Trophoblast cell (in vitro differentiated cells and primary cell): ENCODE data around the gene SPEG.
A peak's percentile ranks its signal among the peaks of the same experiment; 100 is the strongest.

Source experiments
- DNase-seq, 2 donors: peaks; one replicate each; pipeline ENCODE4 v3.0.0-alpha.2; 2016
- H2AFZ ChIP-seq: 2 replicates; pipeline ENCODE4 v1.6.1; 2013; ENCODE audit warnings: low read length, moderate library complexity, mild to moderate bottlenecking; ENCODE audit not compliant: insufficient read depth, poor library complexity
- H2AK5ac ChIP-seq: 2 replicates; pipeline ENCODE4 v1.6.1; 2013; ENCODE audit warnings: mild to moderate bottlenecking, low read length
- H2BK120ac ChIP-seq: 2 replicates; pipeline ENCODE4 v1.6.1; 2013; ENCODE audit warnings: low read length, mild to moderate bottlenecking, moderate library complexity; ENCODE audit not compliant: insufficient read depth, poor library complexity
- H2BK12ac ChIP-seq: 2 replicates; pipeline ENCODE4 v1.6.1; 2013; ENCODE audit warnings: mild to moderate bottlenecking, low read length, moderate library complexity
- H2BK5ac ChIP-seq: 2 replicates; pipeline ENCODE4 v1.6.1; 2013; ENCODE audit warnings: low read length, low read depth, moderate library complexity, mild to moderate bottlenecking; ENCODE audit not compliant: poor library complexity
- H3K14ac ChIP-seq: 2 replicates; pipeline ENCODE4 v1.6.1; 2013; ENCODE audit warnings: mild to moderate bottlenecking, low read length
- H3K18ac ChIP-seq: 2 replicates; pipeline ENCODE4 v1.6.1; 2013; ENCODE audit warnings: mild to moderate bottlenecking, low read length
- H3K23ac ChIP-seq: 2 replicates; pipeline ENCODE4 v1.6.1; 2013; ENCODE audit warnings: low read length
- H3K27ac ChIP-seq: 2 replicates; pipeline ENCODE4 v1.5.1; 2013; ENCODE audit warnings: low read depth, mild to moderate bottlenecking, inconsistent platforms, low read length, moderate library complexity
- H3K27me3 ChIP-seq: 2 replicates; pipeline ENCODE4 v1.6.1; 2013; ENCODE audit warnings: inconsistent platforms, mild to moderate bottlenecking, low read length, moderate library complexity; ENCODE audit not compliant: insufficient read depth
- H3K36me3 ChIP-seq, 2 experiments: 1 replicate in 1 of 2; 2 replicates in 1 of 2; pipeline ENCODE4 v1.6.1; 2013; ENCODE audit warnings: low read length in 2 of 2, mild to moderate bottlenecking in 2 of 2, moderate library complexity in 1 of 2; ENCODE audit not compliant: insufficient read depth in 2 of 2, control insufficient read depth in 1 of 2
- H3K4ac ChIP-seq: 2 replicates; pipeline ENCODE4 v1.6.1; 2013; ENCODE audit warnings: low read depth, mild to moderate bottlenecking, low read length, moderate library complexity
- H3K4me1 ChIP-seq, 2 experiments: 1 replicate in 1 of 2; 2 replicates in 1 of 2; pipeline ENCODE4 v1.6.1; 2013; ENCODE audit warnings: low read length in 2 of 2, mild to moderate bottlenecking in 2 of 2, moderate library complexity in 1 of 2; ENCODE audit not compliant: insufficient read depth in 2 of 2, control insufficient read depth in 1 of 2
- H3K4me2 ChIP-seq: 2 replicates; pipeline ENCODE4 v1.6.1; 2013; ENCODE audit warnings: inconsistent platforms, mild to moderate bottlenecking, low read length, moderate library complexity
- H3K4me3 ChIP-seq: 2 replicates; pipeline ENCODE4 v1.5.1; 2013; ENCODE audit warnings: mild to moderate bottlenecking, low read depth, low read length, inconsistent platforms
- H3K79me1 ChIP-seq: one replicate; pipeline ENCODE4 v1.6.1; 2013; ENCODE audit warnings: low read length
- H3K79me2 ChIP-seq: 2 replicates; pipeline ENCODE4 v1.6.1; 2013; ENCODE audit warnings: low read length, mild to moderate bottlenecking; ENCODE audit not compliant: control insufficient read depth, insufficient read depth, poor library complexity
- H3K9ac ChIP-seq: 2 replicates; pipeline ENCODE4 v1.6.1; 2013; ENCODE audit warnings: mild to moderate bottlenecking, low read length
- H3K9me3 ChIP-seq: 2 replicates; pipeline ENCODE4 v1.6.1; 2013; ENCODE audit warnings: low read depth, mild to moderate bottlenecking, control low read depth, inconsistent platforms, low read length; ENCODE audit not compliant: insufficient read depth
- H4K12ac ChIP-seq: 2 replicates; pipeline ENCODE4 v1.6.1; 2013; ENCODE audit warnings: low read depth, mild to moderate bottlenecking, low read length, moderate library complexity
- H4K8ac ChIP-seq: 2 replicates; pipeline ENCODE4 v1.6.1; 2013; ENCODE audit warnings: low read depth, mild to moderate bottlenecking, low read length, moderate library complexity
- H4K91ac ChIP-seq: one replicate; pipeline ENCODE4 v1.6.1; 2013; ENCODE audit warnings: low read depth, mild to moderate bottlenecking, low read length, moderate library complexity
- WGBS: extraction: QIAGEN DNeasy Blood & Tissue Kit; methylation state at CpG from one replicate; pipeline ENCODE4 v1.1.7; 2013; ENCODE audit warnings: missing lambda C conversion rate; ENCODE audit not compliant: insufficient read length, insufficient coverage; ENCODE audit errors: extremely low coverage; 5-methylcytosine and 5-hydroxymethylcytosine counted together

Gene SPEG

GRCh38 chr2:219512524-219513216, 78.0 kb downstream of the SPEG start:
- Histone ChIP-seq H3K14ac (no peak overlapping the region), H3K9me3 (peaks cover 11% of the 10 kb centered on the region), H4K12ac (no peak overlapping the region), H2AK5ac (no peak overlapping the region), H3K36me3 (no peaks in the 10 kb centered on the region), H3K9ac (no peak overlapping the region), H3K27ac (no peak overlapping the region), H3K4me3 (no peak overlapping the region), H2BK120ac (no peak overlapping the region), H3K18ac (no peak overlapping the region), H2BK12ac (no peak overlapping the region), H2AFZ (no peak overlapping the region), H3K4me2 (no peak overlapping the region), H2BK5ac (no peak overlapping the region), H3K27me3 (peaks cover 27% of the 10 kb centered on the region), H4K8ac (no peak overlapping the region), H3K23ac (no peak overlapping the region), H4K91ac (no peak overlapping the region), H3K4ac (no peak overlapping the region), H3K4me1 (peaks cover 0 to 6% of the 10 kb centered on the region in 2 experiments), H3K79me2 (no peaks in the 10 kb centered on the region), H3K79me1 (no peaks in the 10 kb centered on the region)
- no peak for DNase-seq
- no CpG with 5 or more reads among the region's 16 CpGs for WGBS

- WGBS, result no CpG with 5 or more reads among the region's 4 CpGs
- no peak overlapping the region for H4K12ac ChIP-seq
- no peak overlapping the region for H2AK5ac ChIP-seq
- no peak overlapping the region for H3K9ac ChIP-seq
- peaks cover 27% of the 10 kb centered on the region for H3K27me3 ChIP-seq
- no peak overlapping the region for H3K4me3 ChIP-seq
- DNase-seq, result no peak
- no peak overlapping the region for H2BK5ac ChIP-seq
- no peak overlapping the region for H2BK120ac ChIP-seq
- no peaks in the 10 kb centered on the region for H3K79me1 ChIP-seq
- H4K91ac ChIP-seq, result no peak overlapping the region
- no peaks in the 10 kb centered on the region for H3K79me2 ChIP-seq
- no peak overlapping the region for H2AFZ ChIP-seq
- H3K14ac ChIP-seq, result no peak overlapping the region
- peaks cover 11% of the 10 kb centered on the region for H3K9me3 ChIP-seq
- no peaks in the 10 kb centered on the region for H3K36me3 ChIP-seq
- no peak overlapping the region for H4K8ac ChIP-seq
- H3K4me2 ChIP-seq, result no peak overlapping the region
- no peak overlapping the region for H2BK12ac ChIP-seq
- H3K4me1 ChIP-seq, result peaks cover 0 to 6% of the 10 kb centered on the region in 2 experiments
- no peak overlapping the region for H3K4ac ChIP-seq
- H3K23ac ChIP-seq, result no peak overlapping the region
- H3K27ac ChIP-seq, result no peak overlapping the region
- H3K18ac ChIP-seq, result no peak overlapping the region
Observed at GRCh38 chr2:219513787-219514186, 79.1 kb downstream of the SPEG start.

GRCh38 chr2:219514196-219514761, 79.6 kb downstream of the SPEG start, which contains the start of gene ASIC4:
Gene ASIC4, plus strand, starts transcription at chr2:219514482. Its CDS starts 243 bp downstream, at chr2:219514725.
- Histone ChIP-seq H3K14ac (no peak within 1 kb of the TSS), H2BK12ac (no peak within 1 kb of the TSS), H2AK5ac (no peak within 1 kb of the TSS), H2BK5ac (no peak within 1 kb of the TSS), H4K91ac (no peak within 1 kb of the TSS), H3K36me3 (no peaks in the 10 kb centered on the region), H3K4me3 (no peak within 1 kb of the TSS), H3K79me2 (no peaks in the 10 kb centered on the region), H3K79me1 (no peaks in the 10 kb centered on the region), H3K9ac (no peak within 1 kb of the TSS), H3K18ac (no peak within 1 kb of the TSS), H4K8ac (no peak within 1 kb of the TSS), H3K23ac (no peak within 1 kb of the TSS), H2AFZ (no peak within 1 kb of the TSS), H3K27me3 (peaks cover 27% of the 10 kb centered on the region), H3K4ac (no peak within 1 kb of the TSS), H3K27ac (no peak within 1 kb of the TSS), H2BK120ac (no peak within 1 kb of the TSS), H4K12ac (no peak within 1 kb of the TSS), H3K4me2 (no peak within 1 kb of the TSS), H3K4me1 (peaks cover 0 to 6% of the 10 kb centered on the region in 2 experiments), H3K9me3 (peaks cover 11% of the 10 kb centered on the region)
- peak in 1 of 2 donors; percentile 31 for DNase-seq
- WGBS, result no CpG with 5 or more reads among the region's 31 CpGs

- no peak overlapping the region for H3K4me2 ChIP-seq
- no peak overlapping the region for H3K9ac ChIP-seq
- no peak overlapping the region for H4K12ac ChIP-seq
- H3K4me3 ChIP-seq, result no peak overlapping the region
- H2BK5ac ChIP-seq, result no peak overlapping the region
- H4K8ac ChIP-seq, result no peak overlapping the region
- no peak overlapping the region for H3K14ac ChIP-seq
- no peak overlapping the region for H3K18ac ChIP-seq
- H3K27me3 ChIP-seq, result peaks cover 27% of the 10 kb centered on the region
- no CpG with 5 or more reads among the region's 21 CpGs for WGBS
- DNase-seq, result no peak
- no peak overlapping the region for H3K4ac ChIP-seq
- no peak overlapping the region for H2BK120ac ChIP-seq
- H3K4me1 ChIP-seq, result peaks cover 0 to 6% of the 10 kb centered on the region in 2 experiments
- H4K91ac ChIP-seq, result no peak overlapping the region
- no peak overlapping the region for H2BK12ac ChIP-seq
- no peaks in the 10 kb centered on the region for H3K36me3 ChIP-seq
- H3K79me1 ChIP-seq, result no peaks in the 10 kb centered on the region
- no peak overlapping the region for H3K23ac ChIP-seq
- no peak overlapping the region for H2AFZ ChIP-seq
- H3K27ac ChIP-seq, result no peak overlapping the region
- H3K79me2 ChIP-seq, result no peaks in the 10 kb centered on the region
- no peak overlapping the region for H2AK5ac ChIP-seq
- peaks cover 11% of the 10 kb centered on the region for H3K9me3 ChIP-seq
Observed at GRCh38 chr2:219514836-219515235, 80.2 kb downstream of the SPEG start.
